Skeletal muscle tissue (tissue), 4 donors: ENCODE results near the gene NAA10. TPM values are rescaled to one million over a fixed set of nuclear protein-coding genes. Genes with fewer than 3 reads are reported as not detected.

ENCODE experiments used
- H3K27ac ChIP-seq: one replicate; pipeline ENCODE4 v1.7.0; 2013; ENCODE audit warnings: mild to moderate bottlenecking, low read depth, low read length, inconsistent platforms
- H3K27me3 ChIP-seq, 3 donors: one replicate each; pipeline ENCODE4 v1.7.0; 2013; ENCODE audit warnings: low read length in 3 of 3; ENCODE audit not compliant: control insufficient read depth in 3 of 3, insufficient read depth in 3 of 3
- H3K36me3 ChIP-seq, 3 donors: one replicate each; pipeline ENCODE4 v1.7.0; 2013; ENCODE audit warnings: low read length in 3 of 3; ENCODE audit not compliant: control insufficient read depth in 3 of 3, insufficient read depth in 3 of 3
- H3K4me1 ChIP-seq, 3 donors: one replicate each; pipeline ENCODE4 v1.7.0; 2013; ENCODE audit warnings: low read length in 3 of 3, mild to moderate bottlenecking in 3 of 3; ENCODE audit not compliant: control insufficient read depth in 3 of 3, insufficient read depth in 3 of 3
- H3K4me3 ChIP-seq, 3 donors: one replicate each; pipeline ENCODE4 v1.7.0; 2013; ENCODE audit warnings: low read length in 3 of 3
- H3K9ac ChIP-seq, 3 donors: one replicate each; pipeline ENCODE4 v1.7.0; 2013; ENCODE audit warnings: low read length in 3 of 3, mild to moderate bottlenecking in 3 of 3, moderate library complexity in 2 of 3, low read depth in 1 of 3
- H3K9me3 ChIP-seq, 3 donors: one replicate each; pipeline ENCODE4 v1.7.0; 2013; ENCODE audit warnings: low read length in 3 of 3; ENCODE audit not compliant: control insufficient read depth in 3 of 3
- total RNA-seq: library from RNA; depleted of rRNA; stranded (reverse); fragments of >200 nt; gene quantifications from one replicate; pipeline ENCODE4 v1.2.3, GENCODE V29; 2014
- donor health status: Osteomylitis.

NAA10 gene
- total RNA-seq, 1 donor from 2014 or later = 13.6 TPM

DNA sequence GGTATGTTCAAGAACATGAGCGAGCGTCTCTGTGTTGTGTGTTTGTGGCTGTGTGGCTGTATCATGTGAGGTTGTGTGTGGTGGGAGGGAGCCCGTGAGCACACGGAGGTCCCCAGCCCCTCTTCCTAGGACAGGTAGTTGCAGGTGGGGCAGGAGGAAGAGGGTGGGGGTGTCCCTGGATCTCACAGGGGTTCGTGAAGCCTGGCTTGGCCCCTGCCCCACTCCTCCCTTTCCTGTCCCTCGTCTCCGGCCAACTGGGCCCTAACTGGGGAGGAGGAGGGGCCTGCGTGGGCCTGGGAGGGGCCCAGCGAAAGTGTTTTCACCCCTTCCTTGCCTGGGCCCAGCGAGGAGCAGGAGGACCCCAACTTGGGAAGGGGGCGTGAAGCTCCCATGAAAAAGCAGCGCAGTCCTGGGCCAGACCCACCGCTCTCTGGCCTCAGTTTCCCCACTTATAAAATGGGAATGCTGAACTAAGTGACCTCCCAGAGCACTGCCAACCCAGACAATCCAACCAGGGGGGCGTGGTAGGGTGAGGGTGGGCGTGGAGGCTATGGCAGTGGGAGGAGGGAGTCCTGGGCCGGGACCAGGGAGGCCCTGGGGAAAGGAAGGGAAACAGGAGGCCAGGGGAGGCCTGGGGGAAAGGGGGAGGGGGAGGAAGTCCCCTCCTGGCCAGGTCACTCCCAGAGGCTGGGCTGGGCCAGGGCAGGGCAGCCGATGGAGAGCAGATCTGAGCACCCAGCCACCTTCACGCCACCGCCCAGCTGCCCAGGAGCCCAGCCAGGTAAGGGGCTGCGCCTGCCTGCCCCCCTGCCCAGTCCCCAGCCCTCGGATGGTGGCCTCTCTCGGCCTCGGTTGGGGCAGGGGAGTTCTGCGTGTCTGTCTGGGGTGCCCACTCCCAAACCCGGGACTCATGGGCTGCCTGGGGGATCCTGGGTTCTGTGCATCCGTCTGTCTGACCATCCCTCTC, 30.6 kb downstream of the NAA10 start, which contains the start of gene AVPR2:
Gene AVPR2 (plus strand): TSS at position 683 of the 967 bp plus-strand sequence. CDS start 473 bp downstream, outside the sequence.
- no peaks in the 10 kb centered on the region for H3K9me3 ChIP-seq
- H3K4me1 ChIP-seq = peaks cover 7 to 21% (median 10%) of the 10 kb centered on the region in 3 donors
- peak within 1 kb of the TSS; percentile 12 for H3K27ac ChIP-seq
- H3K4me3 ChIP-seq = peak within 1 kb of the TSS in 1 of 3 donors; percentile 49
- H3K27me3 ChIP-seq = peaks cover 0 to 10% (median 6%) of the 10 kb centered on the region in 3 donors
- no peaks in the 10 kb centered on the region for H3K36me3 ChIP-seq
- peak within 1 kb of the TSS in 1 of 3 donors; percentile 33 for H3K9ac ChIP-seq

DNA sequence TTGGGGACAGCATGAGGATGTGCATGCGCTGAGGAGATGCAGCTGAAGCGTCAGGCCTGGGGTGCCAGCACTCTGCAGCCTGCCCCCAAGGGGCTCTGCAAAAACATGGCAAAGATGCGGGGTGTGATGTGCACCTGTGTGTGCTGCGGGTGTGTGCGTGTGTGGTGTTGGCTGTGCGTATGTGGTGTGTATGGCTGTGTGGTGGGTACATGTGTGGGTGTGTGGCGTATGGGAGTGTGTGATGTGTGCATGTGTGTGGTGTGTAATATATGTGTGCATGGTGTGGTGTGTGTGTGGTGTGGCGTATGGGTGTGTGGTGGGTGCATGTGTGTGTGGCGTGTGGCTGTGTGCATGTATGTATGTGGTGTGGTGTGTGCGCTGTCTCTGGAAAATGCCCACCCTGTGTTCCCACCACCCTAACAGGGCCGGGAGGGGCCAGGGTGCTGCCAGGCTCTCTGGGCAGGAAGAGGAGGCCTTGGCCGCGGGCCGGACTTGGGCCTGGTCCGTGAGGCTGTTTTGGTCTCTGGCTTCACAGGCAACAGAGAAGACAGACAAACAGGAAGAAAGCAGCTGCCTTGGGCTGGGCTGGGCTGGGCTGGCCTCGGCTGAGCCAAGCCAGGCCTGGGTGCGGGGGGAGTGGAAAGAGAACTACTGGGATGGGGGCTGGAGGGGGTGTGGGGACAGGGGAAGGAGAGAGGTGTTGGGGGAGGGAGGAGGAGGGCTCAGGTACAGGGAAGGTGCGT, 31.4 kb downstream of the NAA10 start:
- peaks cover 7 to 21% (median 10%) of the 10 kb centered on the region in 3 donors for H3K4me1 ChIP-seq
- peak overlapping the region; percentile 12 for H3K27ac ChIP-seq
- H3K9ac ChIP-seq = peak overlapping the region in 1 of 3 donors; percentile 33
- H3K9me3 ChIP-seq = no peaks in the 10 kb centered on the region
- H3K27me3 ChIP-seq = peaks cover 0 to 10% (median 6%) of the 10 kb centered on the region in 3 donors
- no peak overlapping the region for H3K4me3 ChIP-seq
- no peaks in the 10 kb centered on the region for H3K36me3 ChIP-seq

DNA sequence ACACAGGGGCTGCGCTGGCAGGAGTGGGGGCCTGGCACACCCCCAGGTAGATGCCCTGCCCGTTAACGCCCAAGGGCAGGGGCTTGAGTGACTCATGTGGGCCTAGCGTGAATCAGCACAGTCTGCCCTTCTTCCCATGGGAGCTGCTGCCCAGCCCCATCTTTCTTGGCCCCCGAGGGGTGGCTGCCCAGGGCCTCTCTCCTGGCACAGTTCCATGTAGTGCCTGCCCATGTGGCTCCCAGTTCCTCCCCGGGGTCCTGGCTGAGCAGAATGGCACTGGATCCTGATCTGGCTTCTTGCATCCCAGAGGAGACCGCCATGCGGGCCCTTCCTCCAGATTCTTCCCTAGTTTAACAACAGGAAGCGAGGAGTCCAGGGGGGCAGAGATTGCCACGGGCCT, 32.5 kb downstream of the NAA10 start:
- H3K36me3 ChIP-seq = no peaks in the 10 kb centered on the region
- H3K4me3 ChIP-seq = no peak overlapping the region
- peaks cover 0 to 12% (median 10%) of the 10 kb centered on the region in 3 donors for H3K27me3 ChIP-seq
- peaks cover 7 to 21% (median 10%) of the 10 kb centered on the region in 3 donors for H3K4me1 ChIP-seq
- no peak overlapping the region for H3K27ac ChIP-seq
- H3K9ac ChIP-seq = no peak overlapping the region
- H3K9me3 ChIP-seq = no peaks in the 10 kb centered on the region

DNA sequence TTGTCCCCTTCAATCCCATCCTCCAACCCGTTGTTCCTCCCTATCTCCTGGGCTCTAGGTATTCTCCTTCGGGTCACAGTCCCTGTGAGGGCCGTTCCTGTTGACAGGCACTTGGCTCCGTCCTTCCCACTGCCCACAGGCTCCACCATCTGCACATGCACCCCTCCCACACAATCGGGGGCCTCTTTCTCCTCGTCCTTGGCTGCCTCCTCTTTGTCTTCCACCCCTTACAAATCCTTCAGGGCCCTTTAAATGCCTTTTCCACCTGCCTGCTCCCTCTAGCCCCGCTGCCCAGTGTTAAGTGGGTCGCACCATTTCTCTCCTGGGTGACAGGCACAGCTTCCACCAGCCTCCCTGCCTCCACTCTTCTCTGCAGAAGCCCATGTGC, 33.1 kb downstream of the NAA10 start:
- Histone ChIP-seq H3K9me3 (no peaks in the 10 kb centered on the region), H3K9ac (no peak overlapping the region), H3K27me3 (peaks cover 0 to 12% (median 10%) of the 10 kb centered on the region in 3 donors), H3K4me1 (peaks cover 7 to 21% (median 10%) of the 10 kb centered on the region in 3 donors), H3K4me3 (no peak overlapping the region), H3K36me3 (no peaks in the 10 kb centered on the region), H3K27ac (peak overlapping the region; percentile 5)

DNA sequence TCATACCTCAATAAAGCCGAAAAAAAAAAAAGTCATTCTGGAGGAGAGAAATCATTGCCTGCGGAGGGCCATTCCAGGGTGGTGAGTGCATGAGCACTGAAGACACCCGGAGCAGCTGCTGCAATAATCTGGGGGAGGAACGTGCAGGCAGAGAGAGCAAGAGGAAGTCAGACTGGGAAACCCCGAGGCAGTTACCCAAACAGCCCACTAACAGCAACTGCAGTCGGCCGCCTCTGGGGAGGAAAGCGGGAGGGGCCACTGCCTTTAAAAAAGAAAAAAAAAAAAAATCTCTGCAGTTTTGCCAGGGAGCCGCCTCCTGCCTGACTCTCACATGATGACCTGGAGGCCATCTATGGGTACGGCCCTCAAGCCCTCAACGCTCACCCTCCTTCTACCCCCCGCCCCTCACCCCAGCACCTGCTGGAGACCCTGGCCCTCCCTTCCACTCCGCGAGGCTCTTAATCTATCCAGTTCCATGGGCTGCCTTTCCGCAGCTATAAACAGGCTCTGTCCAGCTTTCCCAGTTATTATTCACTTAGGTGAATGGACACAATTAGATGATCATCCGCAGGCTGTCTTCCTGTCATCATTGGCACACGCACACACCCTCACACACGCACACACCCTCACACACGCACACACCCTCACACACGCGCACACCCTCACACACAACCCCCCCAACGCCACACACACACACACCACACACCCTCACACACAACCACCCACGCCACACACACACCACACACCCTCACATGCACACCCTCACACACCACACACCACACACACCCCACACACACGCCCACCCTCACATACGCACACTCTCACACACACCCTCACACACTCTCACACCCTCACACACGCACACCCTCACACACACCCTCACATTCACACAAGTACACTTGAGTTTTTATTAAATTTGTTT, 33.7 kb downstream of the NAA10 start:
- no peak overlapping the region for H3K4me3 ChIP-seq
- H3K9ac ChIP-seq = no peak overlapping the region
- H3K27ac ChIP-seq = peak overlapping the region; percentile 5
- H3K9me3 ChIP-seq = no peaks in the 10 kb centered on the region
- peaks cover 0 to 12% (median 5%) of the 10 kb centered on the region in 3 donors for H3K27me3 ChIP-seq
- no peaks in the 10 kb centered on the region for H3K36me3 ChIP-seq
- H3K4me1 ChIP-seq = peaks cover 7 to 21% (median 10%) of the 10 kb centered on the region in 3 donors

DNA sequence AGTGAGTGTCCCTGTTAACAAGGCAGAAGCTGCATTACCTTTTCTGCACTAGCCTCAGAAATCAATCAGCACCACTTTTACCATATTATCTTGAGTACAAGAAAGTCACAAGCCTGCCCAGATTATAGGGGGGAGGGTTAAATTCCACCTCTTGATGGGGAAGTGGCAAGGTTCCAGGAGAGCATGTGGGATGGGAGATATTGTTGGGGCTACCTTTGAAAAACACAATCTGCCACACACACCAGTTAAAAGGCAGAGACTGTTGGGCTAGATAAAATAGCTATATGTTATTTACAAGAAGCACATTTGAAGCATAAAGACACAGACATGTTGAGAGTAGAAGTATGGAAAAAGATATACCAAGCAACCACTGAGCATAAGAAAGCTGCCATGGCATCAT, 36.9 kb downstream of the NAA10 start:
- Histone ChIP-seq H3K27me3 (peaks cover 0 to 7% (median 0%) of the 10 kb centered on the region in 3 donors), H3K4me3 (no peak overlapping the region)

DNA sequence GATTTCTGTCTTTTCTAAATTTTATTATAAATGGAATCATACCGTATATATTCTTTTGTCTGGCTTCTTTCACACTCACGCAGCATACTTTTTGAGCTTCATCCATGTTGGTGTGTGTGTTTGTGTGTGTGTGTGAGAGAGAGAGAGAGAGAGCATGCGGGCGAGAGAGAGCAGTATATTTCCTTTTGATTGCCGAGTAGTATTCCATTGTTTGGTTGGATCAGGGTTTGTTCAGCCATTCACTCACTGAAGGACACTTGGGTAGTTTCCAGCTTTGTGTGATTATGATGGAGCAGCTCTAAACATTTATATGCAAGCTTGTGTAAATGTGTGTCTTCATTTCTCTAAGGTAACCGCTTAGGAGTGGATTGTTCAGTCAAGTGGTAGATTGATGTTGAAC, 45.7 kb downstream of the NAA10 start:
- H3K27me3 ChIP-seq = peaks cover 17 to 39% (median 23%) of the 10 kb centered on the region in 3 donors
- H3K4me1 ChIP-seq = no peaks in the 10 kb centered on the region
- no peak overlapping the region for H3K27ac ChIP-seq
- H3K36me3 ChIP-seq = no peaks in the 10 kb centered on the region
- no peak overlapping the region for H3K4me3 ChIP-seq
- H3K9ac ChIP-seq = no peak overlapping the region
- peaks cover 0 to 7% (median 0%) of the 10 kb centered on the region in 3 donors for H3K9me3 ChIP-seq

More for the DNA sequence above, 36.9 kb downstream of the NAA10 start:
- Histone ChIP-seq H3K27ac (no peak overlapping the region), H3K36me3 (no peaks in the 10 kb centered on the region), H3K9ac (no peak overlapping the region), H3K4me1 (peaks cover 5 to 9% (median 7%) of the 10 kb centered on the region in 3 donors), H3K9me3 (no peaks in the 10 kb centered on the region)

DNA sequence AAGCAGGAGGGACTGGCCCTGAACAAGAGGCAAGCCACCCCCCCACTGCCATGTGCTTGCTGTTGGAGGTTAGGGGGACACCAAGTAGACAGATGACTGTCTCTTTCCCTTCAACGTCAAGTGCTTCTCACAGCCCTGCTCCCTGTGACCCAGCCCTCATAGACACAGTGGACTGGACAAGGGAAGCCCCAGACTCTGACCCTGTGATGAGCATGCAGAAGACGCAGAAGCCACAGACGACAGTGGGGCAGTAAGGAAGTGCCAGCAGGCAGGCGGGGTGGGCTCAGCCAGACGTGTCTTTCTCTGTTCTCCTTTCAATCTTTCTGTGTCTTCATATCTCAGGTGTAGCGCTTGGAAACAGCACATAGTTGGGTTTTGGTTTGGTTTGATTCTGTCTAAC, 46.5 kb downstream of the NAA10 start:
- H3K9ac ChIP-seq = no peak overlapping the region
- H3K36me3 ChIP-seq = no peaks in the 10 kb centered on the region
- no peak overlapping the region for H3K27ac ChIP-seq
- peaks cover 23 to 47% (median 30%) of the 10 kb centered on the region in 3 donors for H3K27me3 ChIP-seq
- H3K4me1 ChIP-seq = no peaks in the 10 kb centered on the region
- H3K9me3 ChIP-seq = peaks cover 0 to 7% (median 0%) of the 10 kb centered on the region in 3 donors
- no peak overlapping the region for H3K4me3 ChIP-seq

DNA sequence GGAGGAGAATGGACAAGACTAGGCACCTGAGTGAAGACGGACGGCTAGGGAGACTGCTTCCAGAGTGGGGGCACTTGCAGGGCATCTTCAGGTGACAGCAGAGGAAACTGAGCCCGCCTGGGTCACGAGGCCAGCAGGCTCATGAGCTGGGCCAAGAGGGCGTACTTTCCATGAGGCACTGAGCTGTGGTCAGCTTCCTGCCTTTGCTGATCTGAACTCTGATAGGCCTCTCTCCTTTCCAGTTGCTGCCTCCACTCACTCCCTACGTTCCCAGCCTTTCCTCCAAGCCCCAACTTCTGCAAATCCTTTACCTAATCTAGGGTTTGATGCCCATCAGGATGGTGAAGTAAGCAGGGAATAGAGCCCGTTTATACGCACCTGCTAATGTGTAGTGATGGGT, 47.5 kb downstream of the NAA10 start:
- H3K27ac ChIP-seq = no peak overlapping the region
- no peaks in the 10 kb centered on the region for H3K4me1 ChIP-seq
- H3K4me3 ChIP-seq = no peak overlapping the region
- H3K36me3 ChIP-seq = no peaks in the 10 kb centered on the region
- H3K9me3 ChIP-seq = peaks cover 0 to 7% (median 0%) of the 10 kb centered on the region in 3 donors
- H3K9ac ChIP-seq = no peak overlapping the region
- peaks cover 31 to 52% (median 34%) of the 10 kb centered on the region in 3 donors for H3K27me3 ChIP-seq
